ENCODE results near the gene WDFY4.

GRCh38 chr10:48883701-48884100, 199.0 kb downstream of the WDFY4 start:
- TF ChIP-seq POLR2A (IDR thresholded peaks at IDR 0.05): no peak
- TF ChIP-seq, protein P1, sequence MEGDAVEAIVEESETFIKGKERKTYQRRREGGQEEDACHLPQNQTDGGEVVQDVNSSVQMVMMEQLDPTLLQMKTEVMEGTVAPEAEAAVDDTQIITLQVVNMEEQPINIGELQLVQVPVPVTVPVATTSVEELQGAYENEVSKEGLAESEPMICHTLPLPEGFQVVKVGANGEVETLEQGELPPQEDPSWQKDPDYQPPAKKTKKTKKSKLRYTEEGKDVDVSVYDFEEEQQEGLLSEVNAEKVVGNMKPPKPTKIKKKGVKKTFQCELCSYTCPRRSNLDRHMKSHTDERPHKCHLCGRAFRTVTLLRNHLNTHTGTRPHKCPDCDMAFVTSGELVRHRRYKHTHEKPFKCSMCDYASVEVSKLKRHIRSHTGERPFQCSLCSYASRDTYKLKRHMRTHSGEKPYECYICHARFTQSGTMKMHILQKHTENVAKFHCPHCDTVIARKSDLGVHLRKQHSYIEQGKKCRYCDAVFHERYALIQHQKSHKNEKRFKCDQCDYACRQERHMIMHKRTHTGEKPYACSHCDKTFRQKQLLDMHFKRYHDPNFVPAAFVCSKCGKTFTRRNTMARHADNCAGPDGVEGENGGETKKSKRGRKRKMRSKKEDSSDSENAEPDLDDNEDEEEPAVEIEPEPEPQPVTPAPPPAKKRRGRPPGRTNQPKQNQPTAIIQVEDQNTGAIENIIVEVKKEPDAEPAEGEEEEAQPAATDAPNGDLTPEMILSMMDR (IDR thresholded peaks at IDR 0.05): no peak
